GM18867 (cell line): ENCODE data around the gene APOC3.

Source experiments
- ATAC-seq: cut with Tn5 transposase; IDR thresholded peaks from one replicate; pipeline ENCODE4 v1.9.1; 2021; ENCODE audit warnings: mild to moderate bottlenecking, moderate library complexity; ENCODE audit not compliant: unreplicated experiment

The APOC3 gene

DNA sequence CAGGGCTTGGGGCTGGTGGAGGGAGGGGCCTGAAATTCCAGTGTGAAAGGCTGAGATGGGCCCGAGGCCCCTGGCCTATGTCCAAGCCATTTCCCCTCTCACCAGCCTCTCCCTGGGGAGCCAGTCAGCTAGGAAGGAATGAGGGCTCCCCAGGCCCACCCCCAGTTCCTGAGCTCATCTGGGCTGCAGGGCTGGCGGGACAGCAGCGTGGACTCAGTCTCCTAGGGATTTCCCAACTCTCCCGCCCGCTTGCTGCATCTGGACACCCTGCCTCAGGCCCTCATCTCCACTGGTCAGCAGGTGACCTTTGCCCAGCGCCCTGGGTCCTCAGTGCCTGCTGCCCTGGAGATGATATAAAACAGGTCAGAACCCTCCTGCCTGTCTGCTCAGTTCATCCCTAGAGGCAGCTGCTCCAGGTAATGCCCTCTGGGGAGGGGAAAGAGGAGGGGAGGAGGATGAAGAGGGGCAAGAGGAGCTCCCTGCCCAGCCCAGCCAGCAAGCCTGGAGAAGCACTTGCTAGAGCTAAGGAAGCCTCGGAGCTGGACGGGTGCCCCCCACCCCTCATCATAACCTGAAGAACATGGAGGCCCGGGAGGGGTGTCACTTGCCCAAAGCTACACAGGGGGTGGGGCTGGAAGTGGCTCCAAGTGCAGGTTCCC lies at the start of gene APOC3:
Gene APOC3, plus strand, starts transcription at position 383 of the 659 bp plus-strand sequence. CDS start 676 bp downstream, outside the sequence.
- no peak for ATAC-seq

GRCh38 chr11:116782728-116783127 lies 47.0 kb upstream of the APOC3 start:
- no peak for ATAC-seq

GRCh38 chr11:116786326-116786725 lies 43.4 kb upstream of the APOC3 start:
- no peak for ATAC-seq

DNA sequence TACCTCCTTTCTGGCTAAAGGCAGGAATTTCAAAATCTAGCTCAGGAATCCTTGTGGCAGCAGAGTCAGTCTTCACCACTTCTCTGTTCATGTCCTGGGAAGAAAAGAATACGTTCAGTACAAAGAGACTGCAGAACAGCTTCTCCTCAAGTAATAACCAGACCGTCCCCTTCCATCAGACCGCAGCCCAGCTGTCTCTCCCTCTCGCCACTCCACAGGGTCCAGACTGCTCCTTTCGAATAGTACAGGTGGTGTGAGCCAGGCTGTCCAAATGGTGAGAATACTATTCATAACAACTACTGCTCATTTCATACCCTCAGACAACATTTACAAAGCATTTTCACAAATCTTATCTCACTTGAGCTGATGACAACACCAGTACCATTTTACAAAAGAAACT lies 42.7 kb upstream of the APOC3 start:
- no peak for ATAC-seq

- peak; percentile 11 for ATAC-seq
Observed at GRCh38 chr11:116787436-116787785, 42.3 kb upstream of the APOC3 start.

DNA sequence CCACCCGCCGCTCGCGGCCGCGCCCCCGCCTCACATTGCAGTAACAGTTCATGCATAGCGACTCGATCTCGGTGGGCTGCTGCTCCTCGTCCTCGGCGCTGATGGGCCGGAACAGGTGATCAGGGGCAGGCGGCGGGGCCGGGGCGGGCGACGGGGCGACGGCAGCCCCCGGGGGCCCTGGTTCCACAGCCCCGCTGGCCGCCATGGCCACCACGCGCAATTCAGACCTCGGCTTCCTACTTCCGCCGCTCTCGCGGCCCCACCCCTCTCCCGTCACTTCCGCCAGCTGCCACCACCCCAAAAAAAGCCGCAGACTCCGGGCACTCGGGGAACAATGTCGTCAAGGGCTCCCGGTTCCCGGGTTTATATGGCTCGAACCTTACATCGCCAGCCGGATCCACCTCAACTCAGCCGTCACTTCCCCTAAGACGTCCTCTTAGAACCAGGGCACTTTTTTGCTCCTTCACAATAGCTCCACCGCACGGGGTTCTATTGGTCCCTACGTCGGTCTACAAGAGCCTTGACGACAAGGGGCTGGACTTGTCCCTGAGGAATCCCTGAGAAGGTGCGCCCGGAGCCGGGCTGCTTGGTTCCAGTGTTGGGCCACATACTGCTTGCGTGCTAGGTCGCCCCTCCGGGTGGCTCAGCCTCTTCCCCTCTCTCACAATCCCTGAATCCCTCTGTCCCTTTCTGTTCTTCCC lies 41.8 kb upstream of the APOC3 start, which contains the start of gene ZPR1:
Gene ZPR1, minus strand, starts transcription at position 238 of the 701 bp plus-strand sequence. Its CDS starts 33 bp downstream, at position 205.
- peak; percentile 88 for ATAC-seq

DNA sequence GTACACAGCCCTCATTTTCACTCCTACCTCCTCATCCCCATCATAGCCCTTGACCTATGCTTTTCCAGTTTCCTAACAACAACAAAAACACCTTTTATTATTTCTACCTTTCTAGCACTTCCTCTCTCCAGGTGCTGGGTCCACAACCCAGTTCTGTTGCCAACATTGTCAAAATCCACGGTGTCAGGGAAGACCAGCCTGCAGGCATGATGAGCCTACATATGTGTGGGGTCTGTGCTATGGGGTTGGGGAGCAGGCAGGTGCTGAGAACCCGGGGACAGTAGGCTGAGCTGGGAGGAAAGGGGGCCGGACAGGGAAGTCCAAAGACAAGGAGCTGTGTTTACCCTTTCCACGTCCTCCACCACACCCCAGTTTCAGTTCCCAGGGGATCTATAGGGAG lies 41.2 kb upstream of the APOC3 start:
- ATAC-seq = no peak

GRCh38 chr11:116788975-116789374 lies 40.7 kb upstream of the APOC3 start:
- ATAC-seq = no peak

DNA sequence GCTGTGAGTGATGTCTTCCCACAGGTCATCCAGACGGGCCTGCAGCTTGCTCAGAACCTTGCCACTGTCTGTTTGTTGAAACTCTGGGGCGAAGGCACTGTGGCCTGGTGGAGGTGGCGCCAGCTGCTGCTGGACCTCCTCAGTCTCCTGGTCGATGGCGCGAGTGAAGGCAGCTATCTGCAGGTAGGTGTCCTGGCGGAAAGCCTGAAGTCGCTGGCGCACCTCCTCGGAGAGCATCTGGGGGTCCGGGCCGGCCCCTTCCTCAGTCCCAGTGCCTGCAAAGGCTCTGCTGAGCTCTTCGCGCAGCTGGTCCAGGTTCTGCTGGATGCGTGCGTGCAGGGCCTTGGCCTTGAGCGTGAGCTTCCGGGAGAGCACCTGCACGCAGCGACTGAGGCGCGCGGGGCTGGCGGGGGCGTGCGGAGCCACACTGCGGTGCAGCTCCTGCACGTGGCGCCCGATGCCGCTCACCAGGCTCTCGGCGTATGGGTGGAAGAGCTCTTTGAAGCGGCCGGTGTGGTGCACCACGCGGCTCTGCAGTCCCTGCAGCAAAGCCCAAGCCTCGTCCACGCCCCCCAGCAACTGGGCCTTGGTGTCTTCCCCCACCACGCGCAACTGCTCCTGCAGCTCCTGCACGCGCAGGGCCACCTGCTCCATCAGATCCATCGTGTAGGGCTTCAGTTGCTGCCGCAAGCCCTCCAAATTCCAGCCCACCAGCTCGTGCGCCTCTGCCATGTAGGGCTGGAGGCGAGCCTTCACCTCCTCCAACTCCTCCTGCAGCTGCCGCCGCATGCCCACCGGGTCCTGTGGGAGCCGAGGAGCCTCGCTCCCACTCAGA lies 39.3 kb upstream of the APOC3 start:
- ATAC-seq = no peak

DNA sequence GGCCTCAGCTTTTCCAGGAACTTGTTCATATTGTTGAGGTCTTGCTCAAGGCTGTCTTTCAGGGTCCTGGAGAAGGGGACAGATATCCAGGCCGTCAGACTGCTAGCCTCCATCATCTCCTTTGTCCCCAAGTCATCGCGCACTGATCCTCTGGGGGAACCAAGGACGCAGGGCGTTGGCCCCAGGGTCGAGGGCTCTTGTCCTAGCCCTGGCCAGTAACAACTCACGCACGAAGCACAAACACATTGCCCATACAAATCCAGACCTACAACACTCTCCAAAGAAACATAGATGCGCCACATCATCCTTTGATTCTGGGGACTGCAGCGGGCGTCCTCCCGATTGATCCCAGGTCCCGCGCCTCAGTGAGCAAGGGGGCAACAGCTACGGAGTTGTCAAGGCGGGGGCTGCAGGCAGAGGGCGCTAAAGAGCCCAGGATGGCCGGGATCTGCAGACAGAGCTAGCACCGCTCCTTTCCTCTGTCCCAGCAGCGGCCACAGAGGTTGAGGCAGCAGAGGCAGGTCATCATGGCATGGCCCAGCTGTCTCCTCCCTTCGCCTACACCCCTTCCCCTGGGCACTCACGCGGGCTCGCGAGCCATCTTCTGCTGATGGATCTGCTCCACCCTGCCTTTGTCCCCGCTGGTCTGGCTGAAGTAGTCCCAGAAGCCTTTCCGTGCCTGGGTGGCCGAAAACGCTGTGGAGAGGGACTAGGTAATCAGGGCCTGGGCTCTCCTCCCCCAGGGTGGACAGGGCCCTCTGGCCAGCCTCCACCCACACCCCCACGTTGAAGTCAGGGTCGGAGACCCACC lies 38.5 kb upstream of the APOC3 start:
- no peak for ATAC-seq

DNA sequence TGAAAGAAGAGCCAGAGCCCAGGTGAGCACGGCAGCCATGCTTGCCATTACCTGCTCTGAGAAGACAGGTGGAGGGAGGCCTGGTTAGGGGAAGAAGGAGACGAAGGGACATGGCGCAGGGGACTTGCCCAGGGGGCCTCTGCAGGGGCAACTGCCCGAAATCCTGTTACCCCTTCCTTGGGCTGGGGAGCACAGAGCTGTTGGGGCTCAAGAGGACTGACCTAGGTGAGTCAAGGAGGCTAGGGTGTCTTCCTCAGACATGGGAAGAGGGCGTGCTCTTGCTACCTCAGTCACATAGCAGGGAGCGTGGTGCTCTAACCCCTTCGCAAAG lies 37.9 kb upstream of the APOC3 start, which contains the start of gene APOA5:
Gene APOA5, minus strand, starts transcription at position 67 of the 331 bp plus-strand sequence. Its CDS starts 19 bp downstream, at position 48.
- ATAC-seq = no peak

- no peak for ATAC-seq
Observed at GRCh38 chr11:116792144-116792868, 37.4 kb upstream of the APOC3 start.

DNA sequence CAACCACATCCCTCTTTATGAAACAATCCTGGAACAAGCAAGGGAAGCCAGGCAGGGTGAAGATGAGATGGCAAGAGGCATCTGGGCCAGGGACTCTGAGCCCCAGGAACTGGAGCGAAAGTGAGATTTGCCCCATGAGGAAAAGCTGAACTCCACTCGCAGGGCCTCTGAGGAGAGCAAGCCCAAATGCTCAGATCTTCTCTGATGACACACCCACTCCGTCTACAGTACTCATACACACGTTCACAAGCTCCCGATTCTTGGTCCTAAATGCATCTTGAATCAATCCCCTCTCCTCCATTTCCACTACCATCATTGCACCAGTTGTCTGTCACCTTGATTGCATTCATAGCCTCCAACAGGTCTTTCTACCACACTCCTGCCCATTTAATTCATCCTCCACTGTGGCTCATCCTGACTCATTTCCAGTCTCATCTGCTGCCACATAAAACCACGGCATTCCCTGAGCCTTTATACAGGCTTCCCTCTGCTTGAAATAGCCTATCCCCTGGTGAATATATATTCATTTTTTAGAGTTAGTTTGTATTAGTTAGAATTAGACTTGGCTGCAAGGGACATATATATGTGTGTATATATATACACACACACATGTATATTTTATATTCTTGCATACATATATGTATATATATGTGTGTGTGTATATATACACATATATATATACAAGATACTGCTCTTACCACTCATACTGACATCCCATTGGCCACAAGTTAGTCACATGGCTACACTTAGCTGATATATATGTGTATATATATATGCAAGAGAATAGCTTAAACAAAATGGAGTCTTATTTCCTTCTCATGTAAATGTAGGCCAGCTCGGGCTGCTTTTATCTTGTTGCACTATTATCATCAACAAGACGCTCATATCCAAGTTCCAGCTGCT lies 36.6 kb upstream of the APOC3 start:
- ATAC-seq = no peak

- no peak for ATAC-seq
Observed at GRCh38 chr11:116793772-116794097, 36.0 kb upstream of the APOC3 start.

DNA sequence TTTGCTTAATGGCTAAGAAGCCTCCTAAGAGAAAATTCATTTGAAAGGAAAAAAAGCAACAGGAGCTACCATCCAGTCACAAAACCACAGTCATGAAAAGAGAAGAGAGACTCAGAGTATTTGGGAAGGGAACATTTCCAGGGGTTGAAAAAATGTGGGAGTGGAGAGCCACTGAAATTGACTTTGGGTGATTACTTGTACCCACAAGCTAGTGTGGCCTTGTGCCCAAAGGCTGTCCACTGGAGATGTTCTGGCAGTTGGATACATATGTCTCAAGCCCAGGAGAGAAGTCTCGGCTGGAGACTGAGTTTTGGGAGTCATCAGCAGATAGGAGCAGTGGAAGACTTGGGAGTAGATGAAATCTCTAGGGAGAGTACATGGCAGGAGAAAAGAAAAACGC lies 34.9 kb upstream of the APOC3 start:
- no peak for ATAC-seq

DNA sequence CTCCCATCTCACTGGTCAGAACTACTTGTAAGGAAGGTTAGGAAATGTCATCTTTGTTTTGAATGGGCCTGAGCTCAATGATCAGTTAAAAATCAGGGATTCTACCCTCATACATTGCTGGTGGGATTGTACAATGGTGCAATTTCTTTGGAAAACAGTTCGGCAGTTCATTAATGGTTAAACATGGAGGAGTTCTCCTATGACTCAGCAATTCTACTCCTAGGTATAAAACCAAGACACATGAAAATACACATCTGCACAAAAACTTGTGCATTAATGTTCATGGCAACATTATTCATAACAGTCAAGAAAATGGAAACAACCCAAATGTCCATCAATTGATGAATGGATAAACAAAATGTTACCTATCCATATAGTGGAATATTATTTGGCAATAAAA lies 33.2 kb upstream of the APOC3 start:
- no peak for ATAC-seq

DNA sequence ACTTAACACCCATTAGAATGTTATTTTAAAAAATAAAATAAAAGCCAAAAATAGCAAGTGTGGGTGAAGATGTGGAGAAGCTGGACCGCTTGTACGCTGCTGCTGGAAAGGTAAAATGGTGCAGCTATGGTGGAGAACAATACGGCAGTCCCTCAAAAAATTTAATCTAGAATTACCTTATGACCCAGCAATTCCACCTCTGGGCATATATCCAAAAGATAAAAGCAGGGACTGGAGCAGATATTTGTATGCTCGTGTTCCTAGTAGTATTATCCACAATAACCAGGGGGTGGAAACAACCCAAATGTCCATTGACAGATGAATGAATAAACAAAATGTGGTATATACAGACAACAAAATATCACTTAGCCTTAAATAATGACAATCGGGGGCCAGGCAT lies 31.9 kb upstream of the APOC3 start:
- no peak for ATAC-seq

- no peak for ATAC-seq
Observed at GRCh38 chr11:116798368-116798767, 31.3 kb upstream of the APOC3 start.

DNA sequence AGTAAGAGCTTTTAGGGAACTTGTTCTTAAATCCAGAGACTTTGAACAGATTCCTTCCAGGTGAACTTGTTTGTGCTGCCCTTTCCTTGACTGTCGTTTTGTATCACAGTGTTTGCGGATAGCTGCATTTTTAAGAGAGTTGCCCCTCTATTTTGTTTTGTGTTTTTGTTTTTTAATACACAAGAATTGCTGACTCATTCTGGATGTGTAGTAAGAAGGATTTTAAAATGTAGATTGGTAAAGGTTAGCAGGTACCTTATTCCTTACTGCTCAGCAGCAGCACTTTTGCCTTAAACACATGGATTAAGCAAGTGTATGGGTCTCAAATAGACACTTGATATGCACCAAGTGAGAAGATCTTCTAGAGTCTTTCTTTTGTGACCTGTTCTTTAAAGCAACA lies 29.1 kb upstream of the APOC3 start:
- no peak for ATAC-seq
